DND-41 (cell line): ENCODE results near the gene ANGPTL3.

Experiments used
- ATAC-seq: fragments of 200-7000 bp; cut with Tn5 transposase; 3 replicates; pipeline ENCODE4 v1.9.1; 2021; ENCODE audit warnings: low read depth; ENCODE audit not compliant: insufficient read depth
- DNase-seq: peaks from one replicate; pipeline ENCODE4 v3.0.0-alpha.2; 2020
- H2AFZ ChIP-seq: 2 replicates; pipeline ENCODE4 v1.6.0; 2012; ENCODE audit warnings: low read depth, low read length
- H3K27ac ChIP-seq: 2 replicates; pipeline ENCODE4 v1.5.1; 2012; ENCODE audit warnings: low read length, inconsistent platforms
- H3K27me3 ChIP-seq: fragments of 200-600 bp; sonication (generic); 2 replicates; pipeline ENCODE4 v1.6.0; 2012; ENCODE audit warnings: low read length, mild to moderate bottlenecking, inconsistent platforms; ENCODE audit not compliant: insufficient read depth, poor library complexity
- H3K36me3 ChIP-seq: 2 replicates; pipeline ENCODE4 v1.5.1; 2012; ENCODE audit warnings: low read length, inconsistent platforms; ENCODE audit not compliant: insufficient read depth
- H3K4me1 ChIP-seq: 2 replicates; pipeline ENCODE4 v1.5.1; 2012; ENCODE audit warnings: mild to moderate bottlenecking, low read length; ENCODE audit not compliant: insufficient read depth
- H3K4me2 ChIP-seq: 2 replicates; pipeline ENCODE4 v1.6.0; 2012; ENCODE audit warnings: mild to moderate bottlenecking, moderate library complexity, low read length, inconsistent platforms; ENCODE audit not compliant: insufficient read depth
- H3K4me3 ChIP-seq, 2 experiments: fragments of 200-600 bp in 1 of 2; shearing (Covaris generic) in 1 of 2; 2 replicates each; pipeline ENCODE4 v1.5.1; 2012 to 2016; ENCODE audit warnings: inconsistent platforms in 2 of 2, low read length in 2 of 2, mild to moderate bottlenecking in 2 of 2, low read depth in 1 of 2, moderate library complexity in 1 of 2
- H3K79me2 ChIP-seq: 2 replicates; pipeline ENCODE4 v1.6.0; 2012; ENCODE audit warnings: low read length, inconsistent platforms; ENCODE audit not compliant: insufficient read depth
- H3K9ac ChIP-seq: 2 replicates; pipeline ENCODE4 v1.6.0; 2012; ENCODE audit warnings: low read depth, mild to moderate bottlenecking, inconsistent platforms, low read length, moderate library complexity
- H3K9me3 ChIP-seq: 2 replicates; pipeline ENCODE4 v1.5.1; 2012; ENCODE audit warnings: low read length, moderate library complexity, mild to moderate bottlenecking, inconsistent platforms; ENCODE audit not compliant: insufficient read depth, severe bottlenecking
- H4K20me1 ChIP-seq: 2 replicates; pipeline ENCODE4 v1.6.0; 2012; ENCODE audit warnings: low read length; ENCODE audit not compliant: insufficient read depth
- CTCF ChIP-seq: IDR thresholded peaks from 2 replicates; pipeline ENCODE4 v1.5.1; 2012; ENCODE audit warnings: borderline replicate concordance, low read length, moderate library complexity, mild to moderate bottlenecking; ENCODE audit not compliant: poor library complexity, severe bottlenecking; ENCODE audit errors: extremely low read depth
- EZH2 ChIP-seq: IDR thresholded peaks from 3 replicates; pipeline ENCODE4 v1.6.1; 2012; ENCODE audit warnings: borderline replicate concordance, low read depth, mild to moderate bottlenecking, moderate library complexity, low read length, inconsistent platforms; ENCODE audit not compliant: severe bottlenecking

ANGPTL3 gene

GRCh38 chr1:62593825-62594394 is 3.4 kb upstream of the ANGPTL3 start:
- Histone ChIP-seq H3K79me2 (no peaks in the 10 kb centered on the region), H3K4me3 (no peak overlapping the region), H3K27me3 (no peaks in the 10 kb centered on the region), H3K36me3 (no peaks in the 10 kb centered on the region), H3K4me2 (no peak overlapping the region), H3K27ac (no peak overlapping the region), H2AFZ (no peak overlapping the region), H4K20me1 (no peaks in the 10 kb centered on the region), H3K9me3 (no peaks in the 10 kb centered on the region), H3K4me1 (no peaks in the 10 kb centered on the region), H3K9ac (no peak overlapping the region)
- no peak for TF ChIP-seq EZH2
- no peak for TF ChIP-seq CTCF
- ATAC-seq (no peak), DNase-seq (no peak)

- TF ChIP-seq EZH2 = no peak
- TF ChIP-seq CTCF = no peak
- Histone ChIP-seq H3K4me2 (no peak overlapping the region), H4K20me1 (no peaks in the 10 kb centered on the region), H3K79me2 (no peaks in the 10 kb centered on the region), H2AFZ (no peak overlapping the region), H3K27ac (no peak overlapping the region), H3K36me3 (no peaks in the 10 kb centered on the region), H3K9ac (no peak overlapping the region), H3K9me3 (no peaks in the 10 kb centered on the region), H3K4me3 (no peak overlapping the region), H3K4me1 (no peaks in the 10 kb centered on the region), H3K27me3 (no peaks in the 10 kb centered on the region)
- DNase-seq = no peak
- ATAC-seq = no peak
These were observed 1.7 kb upstream of the ANGPTL3 start for GRCh38 chr1:62595647-62596046.

GRCh38 chr1:62599044-62599443 is 1.7 kb downstream of the ANGPTL3 start:
- Histone ChIP-seq H3K36me3 (no peaks in the 10 kb centered on the region; the same call in 1 of the 2 replicates), H3K9me3 (no peaks in the 10 kb centered on the region), H3K4me2 (no peak overlapping the region), H3K9ac (no peak overlapping the region), H3K4me3 (no peak overlapping the region), H3K79me2 (no peaks in the 10 kb centered on the region), H3K4me1 (no peaks in the 10 kb centered on the region), H4K20me1 (no peaks in the 10 kb centered on the region), H3K27me3 (no peaks in the 10 kb centered on the region), H3K27ac (no peak overlapping the region), H2AFZ (no peak overlapping the region)
- ATAC-seq (no peak), DNase-seq (no peak)
- TF ChIP-seq EZH2 (no peak), CTCF (no peak)
